Lower leg skin (tissue), 3 donors: ENCODE results near the gene POLK.

Source experiments
- CTCF ChIP-seq, 3 donors: fragments of 450-650 bp; IDR thresholded peaks; one replicate each; pipeline ENCODE4 v1.5.1; 2016; ENCODE audit warnings: antibody characterized with exemption in 3 of 3, mild to moderate bottlenecking in 3 of 3, moderate library complexity in 2 of 3
- POLR2A ChIP-seq, 2 donors: fragments of 450-650 bp; IDR thresholded peaks; one replicate each; pipeline ENCODE4 v1.6.1; 2016 to 2017; ENCODE audit warnings: antibody characterized with exemption in 2 of 2, mild to moderate bottlenecking in 1 of 2, moderate library complexity in 1 of 2

DNA sequence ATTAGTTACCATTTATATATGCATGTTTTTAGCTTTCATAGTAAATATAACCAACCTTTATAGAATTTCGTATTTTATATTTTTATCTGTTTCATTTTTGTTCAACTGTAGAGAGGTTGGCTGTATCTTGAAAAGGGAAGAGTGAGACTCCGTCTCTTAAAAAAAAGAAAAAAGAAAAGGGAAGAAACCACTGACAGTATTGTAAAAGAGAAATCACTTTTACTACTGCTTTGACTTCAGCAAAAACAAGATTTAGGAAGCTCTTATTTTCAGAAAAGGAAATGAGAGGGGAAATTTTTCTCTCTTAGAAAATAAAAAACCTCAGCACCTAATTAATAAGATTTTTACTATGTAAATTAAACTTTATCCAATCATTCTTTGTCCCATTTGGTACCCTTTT, 14.4 kb downstream of the POLK start:
- TF ChIP-seq CTCF (IDR thresholded peaks at IDR 0.05) (no peak), POLR2A (IDR thresholded peaks at IDR 0.05) (no peak)
